ENCODE results near the gene HNRNPA0.

DNA sequence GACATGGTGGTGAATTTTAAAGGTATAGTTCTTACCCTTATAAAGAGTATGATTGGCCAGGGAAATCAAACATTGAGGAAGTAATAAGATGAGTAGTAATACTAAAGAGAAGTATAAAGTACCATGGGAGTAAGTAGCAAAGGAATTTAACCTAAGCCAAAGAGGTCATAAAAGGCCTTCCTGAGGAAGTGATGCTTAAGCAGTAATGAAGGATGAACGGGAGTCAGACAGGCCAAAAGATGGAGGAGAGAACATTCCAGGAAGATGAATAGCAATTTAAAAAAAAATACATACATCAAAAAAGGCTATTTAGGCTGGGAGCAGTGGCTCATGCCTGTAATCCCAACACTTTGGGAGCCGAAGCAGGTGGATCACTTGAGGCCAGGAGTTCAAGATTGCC, 47.3 kb downstream of the HNRNPA0 start:
- TF ChIP-seq, protein P1, sequence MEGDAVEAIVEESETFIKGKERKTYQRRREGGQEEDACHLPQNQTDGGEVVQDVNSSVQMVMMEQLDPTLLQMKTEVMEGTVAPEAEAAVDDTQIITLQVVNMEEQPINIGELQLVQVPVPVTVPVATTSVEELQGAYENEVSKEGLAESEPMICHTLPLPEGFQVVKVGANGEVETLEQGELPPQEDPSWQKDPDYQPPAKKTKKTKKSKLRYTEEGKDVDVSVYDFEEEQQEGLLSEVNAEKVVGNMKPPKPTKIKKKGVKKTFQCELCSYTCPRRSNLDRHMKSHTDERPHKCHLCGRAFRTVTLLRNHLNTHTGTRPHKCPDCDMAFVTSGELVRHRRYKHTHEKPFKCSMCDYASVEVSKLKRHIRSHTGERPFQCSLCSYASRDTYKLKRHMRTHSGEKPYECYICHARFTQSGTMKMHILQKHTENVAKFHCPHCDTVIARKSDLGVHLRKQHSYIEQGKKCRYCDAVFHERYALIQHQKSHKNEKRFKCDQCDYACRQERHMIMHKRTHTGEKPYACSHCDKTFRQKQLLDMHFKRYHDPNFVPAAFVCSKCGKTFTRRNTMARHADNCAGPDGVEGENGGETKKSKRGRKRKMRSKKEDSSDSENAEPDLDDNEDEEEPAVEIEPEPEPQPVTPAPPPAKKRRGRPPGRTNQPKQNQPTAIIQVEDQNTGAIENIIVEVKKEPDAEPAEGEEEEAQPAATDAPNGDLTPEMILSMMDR (IDR thresholded peaks at IDR 0.05; ENCODE audit: extremely low read depth in 1 of 2, insufficient read depth in 1 of 2, low read depth in 1 of 2, low read length in 2 of 2): no peak
- TF ChIP-seq POLR2AphosphoS5 (IDR thresholded peaks at IDR 0.05; ENCODE audit: insufficient read depth, low read depth, low read length): peak; percentile 83
- peak; percentile 32 for TF ChIP-seq POLR2A (IDR thresholded peaks at IDR 0.05; ENCODE audit: low read depth, low read length)
- no peak for TF ChIP-seq EZH2 (IDR thresholded peaks at IDR 0.05; ENCODE audit: borderline replicate concordance, low read depth, low read length, severe bottlenecking)
